Prostate gland (tissue), 2 donors: ENCODE data around the gene GEMIN4.

Experiments
- POLR2A ChIP-seq: fragments of 450-650 bp; IDR thresholded peaks from one replicate; pipeline ENCODE4 v1.6.1; 2016; ENCODE audit warnings: antibody characterized with exemption, mild to moderate bottlenecking
- TF ChIP-seq, protein P1 (sequence below), 4 experiments: fragments of 200-600 bp in 2 of 4; fragments of 450-650 bp in 2 of 4; sonication (generic) in 2 of 4; IDR thresholded peaks; 1 replicate in 3 of 4; 2 replicates in 1 of 4; pipeline ENCODE4 v1.5.1; 2016 to 2019; ENCODE audit warnings: antibody characterized with exemption in 4 of 4, mild to moderate bottlenecking in 2 of 4, moderate library complexity in 2 of 4

- TF ChIP-seq, protein P1, sequence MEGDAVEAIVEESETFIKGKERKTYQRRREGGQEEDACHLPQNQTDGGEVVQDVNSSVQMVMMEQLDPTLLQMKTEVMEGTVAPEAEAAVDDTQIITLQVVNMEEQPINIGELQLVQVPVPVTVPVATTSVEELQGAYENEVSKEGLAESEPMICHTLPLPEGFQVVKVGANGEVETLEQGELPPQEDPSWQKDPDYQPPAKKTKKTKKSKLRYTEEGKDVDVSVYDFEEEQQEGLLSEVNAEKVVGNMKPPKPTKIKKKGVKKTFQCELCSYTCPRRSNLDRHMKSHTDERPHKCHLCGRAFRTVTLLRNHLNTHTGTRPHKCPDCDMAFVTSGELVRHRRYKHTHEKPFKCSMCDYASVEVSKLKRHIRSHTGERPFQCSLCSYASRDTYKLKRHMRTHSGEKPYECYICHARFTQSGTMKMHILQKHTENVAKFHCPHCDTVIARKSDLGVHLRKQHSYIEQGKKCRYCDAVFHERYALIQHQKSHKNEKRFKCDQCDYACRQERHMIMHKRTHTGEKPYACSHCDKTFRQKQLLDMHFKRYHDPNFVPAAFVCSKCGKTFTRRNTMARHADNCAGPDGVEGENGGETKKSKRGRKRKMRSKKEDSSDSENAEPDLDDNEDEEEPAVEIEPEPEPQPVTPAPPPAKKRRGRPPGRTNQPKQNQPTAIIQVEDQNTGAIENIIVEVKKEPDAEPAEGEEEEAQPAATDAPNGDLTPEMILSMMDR (IDR thresholded peaks at IDR 0.05) = no peak
- no peak for TF ChIP-seq POLR2A
These were observed 15.0 kb upstream of the GEMIN4 start for GRCh38 chr17:767076-767475.
